Endothelial cell of umbilical vein (primary cell): ENCODE results near the gene RANBP17. TPM values are rescaled to one million over a fixed set of nuclear protein-coding genes. Genes with fewer than 3 reads are reported as not detected.

Source experiments
- BruUV-seq: library from RNA; stranded (reverse); fragments of 400-500 nt; replicated peaks from 2 replicates; lab custom pipeline; 2021; lab: Mats Ljungman, UMichigan
- CTCF ChIA-PET: fragments of 300-600, 350-600 bp; sonication (Branson Sonifier 250); formaldehyde crosslinking; loops from one replicate; lab custom pipeline; 2021; ENCODE audit warnings: antibody characterized with exemption, inconsistent platforms; lab: Charles Lee
- POLR2A ChIA-PET: fragments of 300-600, 350-600 bp; sonication (Branson Sonifier 250); formaldehyde crosslinking; loops from one replicate; lab custom pipeline; 2021; ENCODE audit warnings: antibody characterized with exemption, inconsistent platforms; lab: Charles Lee
- DNase-seq: peaks from one replicate; pipeline ENCODE4 v3.0.0-alpha.2; 2011; ENCODE audit warnings: low read depth, low spot score
- FAIRE-seq: peaks from 2 replicates; lab custom pipeline; 2011; peaks lifted over from hg19 to GRCh38; lab: Jason Lieb, UNC
- H2AFZ ChIP-seq: 2 replicates; pipeline ENCODE4 v1.6.0; 2012; ENCODE audit warnings: low read depth, low read length, control low read depth, inconsistent platforms
- H3K27ac ChIP-seq: 2 replicates; pipeline ENCODE4 v1.5.1; 2011; ENCODE audit warnings: low read depth, mild to moderate bottlenecking, control low read depth, low read length, moderate library complexity; ENCODE audit not compliant: insufficient read depth
- H3K27me3 ChIP-seq, 2 experiments: 2 replicates each; pipeline versions ENCODE4 v1.6.0 to v1.6.1; 2011; ENCODE audit warnings: low read length in 2 of 2, mixed read lengths in 1 of 2; ENCODE audit not compliant: control insufficient read depth in 2 of 2, insufficient read depth in 2 of 2
- H3K36me3 ChIP-seq, 2 experiments: 2 replicates in 1 of 2; 3 replicates in 1 of 2; pipeline ENCODE4 v1.5.1; 2011; ENCODE audit warnings: low read length in 2 of 2, mild to moderate bottlenecking in 1 of 2, moderate library complexity in 1 of 2; ENCODE audit not compliant: control insufficient read depth in 2 of 2, insufficient read depth in 2 of 2; ENCODE audit errors: extremely low read depth in 1 of 2
- H3K4me1 ChIP-seq: 3 replicates; pipeline ENCODE4 v1.5.1; 2011; ENCODE audit warnings: mild to moderate bottlenecking, low read length; ENCODE audit not compliant: control insufficient read depth, insufficient read depth; ENCODE audit errors: extremely low read depth
- H3K4me2 ChIP-seq: 2 replicates; pipeline ENCODE4 v1.6.1; 2011; ENCODE audit warnings: low read length, control low read depth, mixed read lengths; ENCODE audit not compliant: insufficient read depth
- H3K4me3 ChIP-seq, 3 experiments: fragments of 200-600 bp in 1 of 3; sonication (generic), shearing (Covaris generic) in 1 of 3; replicated peaks in 1 of 3; 2 replicates each; pipeline ENCODE4 v1.5.1; 2011 to 2016; ENCODE audit warnings: control low read depth in 3 of 3, low read length in 3 of 3, mild to moderate bottlenecking in 2 of 3, inconsistent platforms in 1 of 3, low read depth in 1 of 3, moderate library complexity in 1 of 3; ENCODE audit not compliant: insufficient read depth in 1 of 3
- H3K79me2 ChIP-seq: 2 replicates; pipeline ENCODE4 v1.6.0; 2012; ENCODE audit warnings: low read length, inconsistent platforms; ENCODE audit not compliant: control insufficient read depth, insufficient read depth
- H3K9ac ChIP-seq: replicated peaks from 2 replicates; pipeline ENCODE3; 2011; ENCODE audit warnings: low read length, control low read depth; ENCODE audit not compliant: insufficient read depth; ENCODE audit errors: extremely low read depth
- H3K9me1 ChIP-seq: replicated peaks from 3 replicates; pipeline ENCODE4 v1.6.0; 2011; ENCODE audit warnings: mild to moderate bottlenecking, low read length; ENCODE audit not compliant: control insufficient read depth, insufficient read depth; ENCODE audit errors: extremely low read depth
- H3K9me3 ChIP-seq: replicated peaks from 2 replicates; pipeline ENCODE4 v1.5.1; 2012; ENCODE audit warnings: low read length, inconsistent platforms; ENCODE audit not compliant: control insufficient read depth, insufficient read depth
- H4K20me1 ChIP-seq: replicated peaks from 2 replicates; pipeline ENCODE3; 2011; ENCODE audit warnings: mild to moderate bottlenecking, low read length; ENCODE audit not compliant: control insufficient read depth, insufficient read depth; ENCODE audit errors: extremely low read depth
- CTCF ChIP-seq, 2 donors: IDR thresholded peaks; 1 replicate in 1 of 2; 2 replicates in 1 of 2; pipeline ENCODE4 v1.5.1; 2011; ENCODE audit warnings: low read length in 2 of 2, mild to moderate bottlenecking in 2 of 2, moderate library complexity in 2 of 2, control low read depth in 1 of 2, inconsistent platforms in 1 of 2, low read depth in 1 of 2; ENCODE audit not compliant: insufficient read depth in 1 of 2; ENCODE audit errors: extremely low read depth in 1 of 2
- EZH2 ChIP-seq: IDR thresholded peaks from 2 replicates; pipeline ENCODE4 v1.6.1; 2012; ENCODE audit warnings: borderline replicate concordance, low read depth, mild to moderate bottlenecking, moderate library complexity, low read length, inconsistent platforms; ENCODE audit not compliant: severe bottlenecking
- FOS ChIP-seq: IDR thresholded peaks from 2 replicates; pipeline ENCODE4 v1.6.1; 2011; ENCODE audit warnings: mild to moderate bottlenecking, low read length, moderate library complexity, borderline replicate concordance; ENCODE audit not compliant: insufficient read depth
- GATA2 ChIP-seq: IDR thresholded peaks from 2 replicates; pipeline ENCODE4 v1.7.0; 2011; ENCODE audit warnings: low read depth, mild to moderate bottlenecking, moderate library complexity, mixed read lengths, low read length; ENCODE audit not compliant: insufficient read length, insufficient read depth
- JUN ChIP-seq: IDR thresholded peaks from 2 replicates; pipeline ENCODE4 v1.6.1; 2011; ENCODE audit warnings: borderline replicate concordance, low read depth; ENCODE audit not compliant: insufficient read length, insufficient read depth
- MYC ChIP-seq: IDR thresholded peaks from one replicate; pipeline ENCODE4 v1.6.1; 2011; ENCODE audit warnings: mild to moderate bottlenecking, low read depth, low read length
- POLR2A ChIP-seq: IDR thresholded peaks from 2 replicates; pipeline ENCODE4 v1.6.1; 2012; ENCODE audit warnings: low read depth, mild to moderate bottlenecking, control low read depth, low read length
- POLR2AphosphoS5 ChIP-seq: IDR thresholded peaks from 2 replicates; pipeline ENCODE4 v1.6.1; 2012; ENCODE audit warnings: low read depth, mild to moderate bottlenecking, control low read depth, low read length, moderate library complexity; ENCODE audit not compliant: insufficient read depth
- dilution Hi-C: fragments of 300-500 bp; cut with MboI; formaldehyde crosslinking; loops from one replicate; pipeline ENCODE4 v1.15.0; 2019; ENCODE audit warnings: low sequenced_read_pairs; ENCODE audit not compliant: extremely low pct_ligation_motif_present
- intact Hi-C: fragments of 100-400 bp; cut with micrococcal nuclease; formaldehyde crosslinking; loops from one replicate; pipeline ENCODE4 v1.10.0; 2022
- polyA plus RNA-seq, 4 experiments: library from polyadenylated mRNA; depleted of rRNA in 3 of 4; stranded (reverse) in 3 of 4; unstranded in 1 of 4; fragments of >200 nt; gene quantifications; 2 replicates each; pipeline versions ENCODE4 v1.2.1 to v1.2.3, GENCODE V29; 2011 to 2012; ENCODE audit warnings: missing spikeins in 1 of 4
- total RNA-seq: library from RNA; stranded (reverse); gene quantifications from 2 replicates; pipeline ENCODE4 v1.2.3, GENCODE V29; 2021
- TF ChIP-seq, protein P1 (sequence below): IDR thresholded peaks from 2 replicates; pipeline ENCODE4 v1.6.1; 2011; ENCODE audit not compliant: insufficient read depth, insufficient read length

The RANBP17 gene
- total and polyA plus RNA-seq, 2 donors (not counting 3 experiments of a cell fraction or from before 2014, with no cell fraction given): 5.6 to 13.6 TPM

- intact Hi-C loops: no loop called here
- ChIA-PET CTCF (interaction anchor here (3.0 kb wide), 1 partner anchor 18 kb away, joined by 13 read pairs; no protein-coding TSS in a partner anchor), POLR2A (no interaction called here)
- BruUV-seq: no TSS peak
- TF ChIP-seq JUN: no peak
- TF ChIP-seq EZH2: no peak
- TF ChIP-seq FOS: no peak
- TF ChIP-seq, protein P1, sequence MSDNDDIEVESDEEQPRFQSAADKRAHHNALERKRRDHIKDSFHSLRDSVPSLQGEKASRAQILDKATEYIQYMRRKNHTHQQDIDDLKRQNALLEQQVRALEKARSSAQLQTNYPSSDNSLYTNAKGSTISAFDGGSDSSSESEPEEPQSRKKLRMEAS: no peak
- no peak for TF ChIP-seq CTCF (IDR thresholded peaks at IDR 0.05; ENCODE audit: extremely low read depth in 1 of 2, insufficient read depth in 1 of 2, low read depth in 1 of 2, low read length in 2 of 2)
- no peak for TF ChIP-seq MYC
- no peak for TF ChIP-seq POLR2A
- no peak for TF ChIP-seq POLR2AphosphoS5
- TF ChIP-seq GATA2: no peak
- no peaks in the 10 kb centered on the region for H3K9me3 ChIP-seq
- no peaks in the 10 kb centered on the region for H4K20me1 ChIP-seq
- DNase-seq (no peak), FAIRE-seq (no peak)
- H3K4me2 ChIP-seq: no peak overlapping the region
- no peaks in the 10 kb centered on the region for H3K36me3 ChIP-seq
- H3K4me1 ChIP-seq: no peaks in the 10 kb centered on the region
- H3K9me1 ChIP-seq: no peaks in the 10 kb centered on the region
- dilution Hi-C loops: no loop called here
- H3K4me3 ChIP-seq: no peak overlapping the region
- no peaks in the 10 kb centered on the region for H3K79me2 ChIP-seq
- no peak overlapping the region for H3K9ac ChIP-seq
- H3K27ac ChIP-seq: no peak overlapping the region
- no peaks in the 10 kb centered on the region for H3K27me3 ChIP-seq
- H2AFZ ChIP-seq: no peak overlapping the region
Observed at GRCh38 chr5:171189442-171189841, 327.6 kb downstream of the RANBP17 start.
